GM18868 (cell line): ENCODE results near the gene ZBTB25.
A peak's percentile ranks its signal among the peaks of the same experiment; 100 is the strongest.

Source experiments
- ATAC-seq: cut with Tn5 transposase; IDR thresholded peaks from one replicate; pipeline ENCODE4 v1.9.1; 2021; ENCODE audit warnings: mild to moderate bottlenecking, moderate library complexity; ENCODE audit not compliant: unreplicated experiment

Gene ZBTB25

GRCh38 chr14:64407329-64407728 lies 96.3 kb downstream of the ZBTB25 start:
- ATAC-seq: peak; percentile 50

GRCh38 chr14:64405295-64405694 lies 98.3 kb downstream of the ZBTB25 start:
- no peak for ATAC-seq

- no peak for ATAC-seq
Measured at GRCh38 chr14:64401949-64402348, 101.7 kb downstream of the ZBTB25 start.

DNA sequence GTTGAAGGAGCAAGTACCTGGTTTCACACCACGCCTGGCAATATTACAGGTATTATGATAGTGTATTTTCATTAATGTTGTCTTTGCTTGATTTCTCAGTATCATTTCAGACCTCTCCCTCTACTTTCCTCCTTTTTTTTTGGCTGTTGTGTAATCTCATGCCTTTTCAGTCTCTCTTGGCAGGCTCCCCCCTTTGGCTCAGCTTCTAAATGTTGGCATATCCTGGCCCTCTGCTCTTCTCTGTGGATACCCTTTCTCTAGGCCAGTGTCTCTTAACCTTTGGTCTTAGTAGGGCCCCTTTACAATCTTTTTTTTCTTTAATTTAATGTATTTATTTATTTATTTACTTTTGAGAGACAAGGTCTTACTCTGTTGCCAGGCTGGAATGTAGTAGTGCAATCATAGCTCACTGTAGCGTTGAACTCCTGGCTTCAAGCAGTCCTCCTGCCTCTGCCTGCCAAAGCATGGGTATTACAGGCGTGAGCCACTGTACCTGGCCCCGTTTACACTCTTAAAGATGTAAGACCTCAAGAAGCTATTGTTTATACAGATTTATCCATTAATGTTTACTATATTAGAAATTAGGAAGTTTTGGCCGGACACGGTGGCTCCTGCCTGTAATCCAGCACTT lies 102.7 kb downstream of the ZBTB25 start:
- ATAC-seq: no peak
